Activated CD8-positive, alpha-beta memory T cell treated with anti-CD3 and anti-CD28 coated beads for 48 hours (primary cell): ENCODE measurements around the gene DIAPH2.
A peak's percentile ranks its signal among the peaks of the same experiment; 100 is the strongest.

Experiments used
- DNase-seq, 3 experiments: peaks; one replicate each; pipeline ENCODE4 v3.0.0-alpha.2; 2020; ENCODE audit warnings: low read depth in 2 of 3, low spot score in 2 of 3

Gene DIAPH2

GRCh38 chrX:97538745-97539144, 854.1 kb downstream of the DIAPH2 start:
- DNase-seq, result no peak

- no peak for DNase-seq
These were observed 855.4 kb downstream of the DIAPH2 start for GRCh38 chrX:97539970-97540519.

GRCh38 chrX:97547877-97548578, 863.4 kb downstream of the DIAPH2 start:
- no peak for DNase-seq

GRCh38 chrX:97551821-97552220, 867.2 kb downstream of the DIAPH2 start:
- DNase-seq, result no peak

GRCh38 chrX:97553833-97554232, 869.2 kb downstream of the DIAPH2 start:
- no peak for DNase-seq

- no peak for DNase-seq
These were observed 871.7 kb downstream of the DIAPH2 start for GRCh38 chrX:97556359-97556758.

GRCh38 chrX:97563531-97564133, 879.0 kb downstream of the DIAPH2 start:
- DNase-seq, result peak in 1 of 3 experiments; percentile 0

GRCh38 chrX:97564496-97564895, 879.9 kb downstream of the DIAPH2 start:
- no peak for DNase-seq

- no peak for DNase-seq
These were observed 902.5 kb downstream of the DIAPH2 start for GRCh38 chrX:97587171-97587570.

- DNase-seq, result no peak
These were observed 910.1 kb downstream of the DIAPH2 start for GRCh38 chrX:97594646-97595224.

GRCh38 chrX:97597954-97598353, 913.3 kb downstream of the DIAPH2 start:
- peak in 2 of 3 experiments; percentile 1 to 2 for DNase-seq

GRCh38 chrX:97602465-97603258, 918.0 kb downstream of the DIAPH2 start:
- DNase-seq, result no peak

GRCh38 chrX:97605271-97605670, 920.6 kb downstream of the DIAPH2 start:
- DNase-seq, result no peak

GRCh38 chrX:97609357-97609756, 924.7 kb downstream of the DIAPH2 start:
- no peak for DNase-seq

GRCh38 chrX:97609938-97610337, 925.3 kb downstream of the DIAPH2 start:
- no peak for DNase-seq

- no peak for DNase-seq
These were observed 932.4 kb downstream of the DIAPH2 start for GRCh38 chrX:97616883-97617530.

- no peak for DNase-seq
These were observed 934.9 kb downstream of the DIAPH2 start for GRCh38 chrX:97619499-97619898.

GRCh38 chrX:97622111-97622510, 937.5 kb downstream of the DIAPH2 start:
- DNase-seq, result no peak

GRCh38 chrX:97628326-97628725, 943.7 kb downstream of the DIAPH2 start:
- DNase-seq, result no peak

- no peak for DNase-seq
These were observed 944.4 kb downstream of the DIAPH2 start for GRCh38 chrX:97628807-97629596.
